CD4-positive, alpha-beta T cell treated with Interleukin-2 at 100 ng/mL for 4 hours (primary cell): ENCODE data around the gene RBM11.

Source experiments
- DNase-seq: peaks from one replicate; pipeline ENCODE4 v3.0.0-alpha.2; 2020; ENCODE audit warnings: low spot score

The RBM11 gene

DNA sequence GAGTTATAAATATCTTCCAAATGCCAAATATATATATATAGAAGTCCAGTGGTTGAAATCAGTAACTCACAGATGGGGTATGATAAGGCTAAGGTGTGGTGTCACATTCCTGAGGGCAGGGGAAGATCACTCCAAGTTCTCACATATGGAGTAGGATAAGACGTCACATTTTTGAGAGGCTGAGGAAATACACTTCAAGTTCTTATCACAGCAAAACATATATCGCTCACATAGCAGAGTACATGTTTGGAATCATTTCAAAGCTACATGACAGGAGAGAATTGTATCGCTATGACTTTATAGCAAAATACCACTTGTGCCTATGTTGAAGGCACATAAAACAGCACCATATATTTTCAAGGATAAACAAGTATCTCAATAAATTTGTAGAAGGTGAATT is 55.1 kb downstream of the RBM11 start:
- DNase-seq, result no peak

DNA sequence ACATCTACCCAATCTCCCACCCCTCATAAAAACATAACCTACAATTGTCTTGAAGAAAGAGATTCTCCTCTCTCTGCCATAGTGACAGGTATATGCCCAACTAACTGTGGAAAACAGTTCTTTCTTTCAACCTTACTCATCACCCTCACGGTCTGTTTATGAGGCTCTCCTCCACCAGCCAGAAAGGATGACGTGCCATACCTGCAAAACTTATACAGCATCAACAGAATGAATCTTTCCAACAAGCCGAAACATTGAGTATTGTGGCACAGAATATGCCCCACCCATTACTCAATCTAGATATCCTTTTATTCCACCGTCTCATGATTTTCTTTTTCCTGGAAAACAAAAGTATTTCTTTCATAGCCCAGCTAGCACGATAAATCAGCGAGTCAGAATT is 55.7 kb downstream of the RBM11 start:
- DNase-seq, result no peak

DNA sequence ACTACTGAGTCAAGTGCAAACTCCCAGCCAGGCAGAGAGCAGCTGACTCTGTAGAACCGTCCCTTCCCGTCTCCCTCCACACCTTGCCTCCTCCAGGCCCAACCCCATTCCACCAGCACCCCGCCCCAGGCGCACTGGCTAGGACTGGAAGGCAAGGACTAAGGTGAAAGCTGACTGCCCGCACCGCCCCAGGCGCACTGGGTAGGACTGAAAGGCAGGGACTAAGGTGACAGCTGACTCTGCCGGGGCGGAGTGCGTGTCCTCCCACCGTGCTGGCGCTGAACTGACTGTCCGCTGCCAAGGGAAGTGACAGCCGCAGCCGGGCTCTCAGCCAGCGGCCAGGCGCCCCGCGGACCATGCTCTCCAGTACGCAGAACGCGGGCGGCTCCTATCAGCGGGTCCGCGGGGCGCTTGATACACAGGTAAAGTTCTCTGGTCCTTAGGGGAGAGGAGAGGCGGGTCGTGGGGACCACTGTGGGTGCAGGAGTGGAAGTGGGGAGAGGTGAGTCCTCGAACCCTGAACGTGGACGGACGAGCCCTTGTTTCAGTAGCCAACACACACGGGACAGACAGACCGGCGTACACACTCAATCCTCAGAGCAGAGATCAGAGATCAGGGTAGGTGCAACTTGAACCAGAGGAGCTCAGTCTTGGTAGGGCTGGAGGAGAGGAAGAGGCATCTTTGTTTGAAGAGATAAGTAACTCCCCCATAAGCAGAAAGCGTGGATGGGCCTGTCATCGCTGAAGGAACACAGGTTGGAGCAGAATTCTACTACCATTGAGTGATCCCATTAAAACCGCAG is 58.0 kb downstream of the RBM11 start:
- no peak for DNase-seq

DNA sequence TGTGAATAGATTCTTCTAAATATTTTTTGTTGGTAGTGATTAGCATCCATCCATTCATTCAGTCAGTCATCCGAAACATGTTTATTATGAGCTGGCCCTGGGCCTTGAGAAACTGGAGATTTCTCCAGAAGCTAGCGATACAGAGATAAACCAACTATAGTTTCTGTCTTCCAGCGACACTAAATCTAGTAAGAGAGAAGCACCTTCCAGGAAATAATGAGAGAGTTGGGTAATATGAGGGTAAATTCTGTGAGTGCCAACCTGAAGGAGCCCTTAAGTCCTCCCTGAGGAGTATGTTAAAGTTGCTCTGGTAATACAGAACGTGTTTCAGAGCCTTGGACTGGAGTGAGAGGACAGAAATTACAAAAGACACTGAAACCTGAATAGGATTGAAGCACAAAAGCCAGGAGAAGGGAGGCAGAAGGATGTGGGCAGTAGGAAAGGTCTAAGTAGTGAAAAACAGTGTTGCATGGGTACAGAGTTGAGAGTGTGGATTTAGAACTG is 59.8 kb downstream of the RBM11 start:
- no peak for DNase-seq
